ENCODE results near the gene TMEM117.
A peak's percentile ranks its signal among the peaks of the same experiment; 100 is the strongest.
"Not testable (repeated sequence)": the region's sequence is repeated elsewhere in the genome, so short reads cannot be mapped to it uniquely, and the experiment has no call there.

Gene TMEM117

DNA sequence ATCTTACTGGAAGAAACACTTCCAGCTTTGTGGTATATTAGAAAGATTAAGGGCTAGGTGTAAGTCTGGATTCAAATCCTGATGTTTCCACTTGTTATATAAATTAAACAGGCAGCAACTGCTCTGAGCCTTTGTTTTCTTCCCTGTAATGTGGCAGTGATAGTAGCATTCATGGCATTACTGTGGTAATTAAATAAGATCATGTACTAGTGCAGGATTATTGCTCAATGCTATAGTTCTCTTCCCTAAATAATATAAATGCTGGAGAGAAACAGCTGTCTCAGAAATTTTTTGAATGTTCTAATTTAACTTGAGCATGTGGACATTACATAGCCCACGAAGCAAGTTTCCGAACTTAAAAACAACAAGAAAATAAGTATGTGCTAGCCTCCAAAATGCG, 5.4 kb downstream of the TMEM117 start:
- no peak for DNase-seq

DNA sequence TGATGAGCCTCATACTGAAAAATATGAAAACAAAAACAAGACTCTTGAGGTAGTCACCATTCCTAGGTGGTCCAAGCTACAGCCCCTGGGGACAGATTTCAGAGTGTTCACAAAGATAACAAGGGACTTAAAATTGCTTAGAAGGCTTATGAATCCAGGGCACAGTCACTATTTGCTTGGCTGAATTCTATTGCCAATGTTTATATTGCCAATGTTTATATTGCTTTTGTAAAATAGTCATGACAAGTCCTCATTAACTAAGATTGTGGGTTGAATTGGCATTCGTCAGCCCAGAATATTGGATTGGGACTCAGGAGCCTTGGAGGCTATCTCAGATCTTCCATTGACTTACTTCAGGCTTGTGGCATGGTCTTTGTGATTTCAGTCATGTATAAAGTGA, 6.4 kb downstream of the TMEM117 start:
- no peak for DNase-seq

DNA sequence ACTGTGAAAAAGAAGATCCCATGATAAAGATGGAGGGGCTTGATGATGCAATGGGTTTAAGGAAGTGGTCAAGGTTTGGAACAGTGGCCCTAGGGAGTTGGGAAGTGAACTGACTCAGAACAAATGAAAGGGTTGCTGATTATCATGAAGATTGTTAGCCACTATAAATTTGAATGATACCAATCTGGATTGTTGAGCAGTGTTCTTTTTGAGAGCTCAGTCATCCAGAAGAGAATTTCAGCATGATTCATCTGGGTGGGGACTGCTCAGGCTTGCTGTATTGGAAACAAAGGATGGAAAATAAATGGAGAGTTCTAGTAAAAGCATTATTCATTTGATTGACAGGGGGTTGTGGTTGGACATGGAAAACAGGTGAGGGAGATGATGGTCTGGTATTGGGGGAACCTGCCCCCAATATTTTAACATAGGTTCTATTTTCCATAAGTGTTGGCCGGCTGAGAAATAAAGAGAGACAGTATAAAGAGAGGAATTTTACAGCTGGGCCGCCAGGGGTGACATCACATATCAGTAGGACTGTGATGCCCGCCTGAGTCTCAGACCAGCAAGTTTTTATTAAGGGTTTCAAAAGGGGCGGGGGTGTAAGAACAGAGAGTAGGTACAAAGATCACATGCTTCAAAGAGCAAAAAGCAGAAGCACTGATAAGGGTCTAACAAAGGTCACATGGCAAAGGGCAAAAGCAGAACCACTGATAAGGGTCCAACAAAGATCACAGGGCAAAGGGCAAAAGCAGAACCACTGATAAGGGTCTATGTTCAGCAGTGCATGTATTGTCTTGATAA, 11.7 kb downstream of the TMEM117 start:
- DNase-seq: not testable (repeated sequence)

DNA sequence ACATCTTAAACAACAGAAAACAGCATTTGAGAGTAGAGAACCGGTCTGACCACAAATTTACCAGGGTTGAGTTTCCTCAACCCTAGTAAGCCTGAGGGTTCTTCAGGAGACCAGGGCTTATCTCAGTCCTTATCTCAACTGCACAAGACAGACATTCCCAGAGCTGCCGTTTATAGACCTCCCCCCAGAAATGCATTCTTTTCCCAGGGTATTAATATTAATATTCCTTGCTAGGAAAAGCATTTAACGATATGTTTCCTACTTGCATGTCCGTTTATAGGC, 12.3 kb downstream of the TMEM117 start:
- no peak for DNase-seq

DNA sequence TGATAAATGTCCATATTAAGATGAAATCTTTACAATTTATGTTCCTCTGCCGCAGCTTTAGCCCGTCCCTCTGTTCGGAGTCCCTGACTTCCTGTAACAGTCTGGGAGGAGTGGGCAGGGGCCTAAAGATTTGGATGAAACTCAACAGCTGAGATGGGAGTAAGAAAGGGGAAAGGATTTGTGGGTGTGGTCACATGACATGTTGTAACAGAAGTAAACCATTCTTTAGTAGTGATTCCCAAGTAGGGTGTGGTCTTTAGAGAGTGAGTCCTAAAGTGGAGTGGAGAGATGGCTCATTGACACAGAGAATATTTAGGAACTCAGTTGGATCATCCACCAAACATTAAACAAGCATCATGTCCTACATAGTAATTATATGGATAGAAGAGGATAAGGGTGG, 12.9 kb downstream of the TMEM117 start:
- no peak for DNase-seq

DNA sequence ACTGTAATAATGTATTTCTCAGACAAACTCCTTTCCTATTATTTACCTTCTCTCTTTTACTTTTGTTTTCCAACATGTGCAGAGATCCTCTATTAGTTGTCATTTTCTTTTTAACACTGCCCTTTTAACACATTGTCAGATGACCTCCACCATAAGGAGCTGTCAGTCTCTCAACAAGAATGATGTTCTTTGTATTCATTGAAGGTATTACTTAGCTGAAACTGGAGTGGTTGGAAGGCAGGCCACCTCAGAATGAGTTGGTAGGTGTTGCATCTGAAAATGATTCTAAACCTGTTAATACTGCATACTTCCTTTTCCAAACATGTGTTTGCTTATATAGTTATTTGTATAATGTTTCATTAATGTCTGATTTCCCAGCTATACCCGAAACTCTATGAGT, 16.9 kb downstream of the TMEM117 start:
- no peak for DNase-seq

DNA sequence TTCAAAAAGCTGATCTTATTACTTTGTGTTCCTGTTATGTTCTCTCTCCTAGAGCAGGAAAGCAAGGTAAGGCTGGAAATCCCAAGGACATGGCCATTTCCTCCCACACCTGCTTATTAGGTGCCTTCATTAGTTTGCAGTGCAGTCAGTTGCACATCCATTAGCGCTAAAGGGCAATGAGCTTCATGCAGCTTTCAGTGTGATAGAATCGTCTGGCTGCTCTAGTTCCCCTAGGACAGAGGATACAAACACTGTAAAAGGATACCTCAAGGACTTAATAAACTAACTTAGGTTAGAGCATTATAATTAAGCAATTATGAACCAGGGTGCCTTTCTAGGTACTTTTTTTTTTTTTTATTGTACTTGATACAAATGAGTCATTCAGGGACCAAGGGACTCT, 21.1 kb downstream of the TMEM117 start:
- DNase-seq: no peak

DNA sequence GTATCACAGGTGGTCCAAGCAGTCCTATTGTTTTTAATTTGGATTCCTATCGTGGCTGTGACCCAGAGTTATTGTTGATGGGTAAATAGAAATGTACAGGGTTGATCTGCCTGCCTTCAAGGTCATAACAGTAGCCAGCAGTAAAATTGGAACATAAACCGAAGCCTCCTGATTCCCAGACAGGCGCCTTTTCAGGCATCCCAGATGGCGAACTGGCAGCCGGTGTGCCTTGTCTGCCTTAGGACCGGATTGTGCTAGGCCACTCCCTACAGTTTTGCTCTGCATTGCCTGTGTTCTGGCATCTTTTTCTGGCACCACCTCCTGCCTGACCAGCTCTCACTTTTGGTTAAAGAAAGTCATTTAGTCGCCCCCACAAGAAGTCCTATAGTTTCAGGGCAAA, 22.2 kb downstream of the TMEM117 start:
- no peak for DNase-seq

DNA sequence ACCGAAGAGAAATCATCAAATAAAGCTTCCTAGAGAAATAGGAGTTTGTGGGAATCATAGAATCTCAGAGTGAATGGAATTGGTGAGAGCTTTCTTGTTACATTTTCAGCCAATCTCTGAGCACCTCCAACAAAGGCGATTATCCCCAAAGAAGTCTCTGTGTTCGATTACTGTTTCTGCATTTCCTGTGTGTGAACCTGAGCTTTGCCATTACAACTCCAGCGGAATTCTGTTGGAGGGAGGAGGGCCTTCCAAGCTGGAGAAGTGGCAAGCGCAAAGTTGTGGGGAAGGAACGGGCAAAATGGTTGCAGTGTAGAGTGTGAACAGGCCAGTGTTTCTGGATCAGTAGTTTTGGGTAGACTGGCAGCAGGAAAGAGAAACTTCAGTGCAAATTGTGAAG, 23.1 kb downstream of the TMEM117 start:
- no peak for DNase-seq

DNA sequence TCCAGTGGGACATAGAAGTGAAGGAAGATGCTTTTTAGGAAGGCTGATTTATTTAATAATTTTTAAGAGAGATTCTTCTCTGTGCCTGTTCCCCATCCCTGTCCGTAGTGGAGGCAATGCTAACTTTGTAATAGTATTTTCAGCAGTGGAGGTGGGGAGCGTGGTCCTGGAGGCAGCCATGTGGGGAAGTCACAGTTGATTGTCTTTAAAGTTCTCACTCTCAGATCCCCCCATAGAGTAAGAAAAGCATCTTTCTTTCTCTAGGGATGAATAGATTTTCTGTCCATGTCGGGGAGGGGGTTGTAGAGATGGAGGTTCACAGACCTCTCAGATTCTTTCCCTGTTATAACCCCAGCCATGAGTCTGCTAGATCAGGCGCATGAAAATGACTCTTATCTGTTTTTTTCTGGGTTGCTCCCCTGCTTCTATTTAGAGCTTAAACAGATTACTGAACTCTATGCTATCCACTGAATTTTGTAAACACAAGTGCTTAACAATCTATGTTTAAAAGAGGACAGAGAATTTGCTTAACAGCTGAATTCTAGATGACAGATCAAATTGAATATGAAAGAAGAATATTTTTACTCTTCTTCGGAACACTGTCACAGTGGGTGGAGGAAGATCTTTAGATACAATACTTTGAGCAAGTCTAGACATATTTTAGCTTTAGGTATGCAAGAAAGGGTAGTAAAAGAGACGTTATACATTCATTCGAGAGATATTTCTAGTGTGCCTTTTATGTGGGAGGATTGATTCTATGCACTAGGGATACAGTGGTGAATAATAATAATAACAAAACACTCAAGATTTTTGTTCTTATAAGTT, 25.3 kb downstream of the TMEM117 start:
- no peak for DNase-seq

DNA sequence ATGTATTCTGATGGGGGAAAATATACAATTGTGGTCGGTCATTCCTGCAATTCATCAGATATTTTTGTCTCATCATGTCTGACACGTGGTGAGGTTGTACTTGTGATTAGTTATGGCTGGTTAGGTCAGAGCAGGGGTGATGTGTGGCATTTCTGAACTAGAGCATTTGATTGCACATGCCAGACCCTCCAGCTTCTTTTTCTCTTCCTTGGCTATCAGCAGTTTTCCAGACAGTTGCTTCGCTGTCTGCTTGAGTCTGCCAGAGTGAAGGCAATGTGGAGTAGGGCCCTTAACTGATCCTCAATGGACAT, 25.9 kb downstream of the TMEM117 start:
- no peak for DNase-seq

DNA sequence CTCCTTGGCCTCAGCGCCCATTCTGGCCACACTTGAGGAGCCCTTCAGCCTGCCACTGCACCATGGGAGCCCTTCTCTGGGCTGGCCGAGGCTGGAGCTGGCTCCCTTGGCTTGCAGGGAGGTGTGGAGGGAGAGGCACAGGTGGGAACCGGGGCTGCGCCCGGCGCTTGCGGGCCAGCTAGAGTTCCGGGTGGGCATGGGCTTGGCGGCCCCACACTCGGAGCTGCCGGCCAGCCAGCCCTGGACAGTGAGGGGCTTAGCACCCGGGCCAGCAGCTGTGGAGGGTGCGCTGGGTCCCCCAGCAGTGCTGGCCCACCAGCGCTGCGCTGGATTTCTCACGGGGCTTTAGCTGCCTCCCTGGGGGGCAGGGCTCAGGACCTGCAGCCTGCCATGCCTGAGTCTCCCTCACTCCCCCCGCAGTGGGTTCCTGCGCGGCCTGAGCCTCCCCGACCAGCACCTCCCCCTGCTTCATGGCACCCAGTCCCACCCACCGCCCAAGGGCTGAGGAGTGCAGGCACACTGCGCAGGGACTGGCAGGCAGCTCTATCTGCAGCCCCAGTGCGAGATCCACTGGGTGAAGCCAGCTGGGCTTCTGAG, 28.0 kb downstream of the TMEM117 start:
- no peak for DNase-seq

DNA sequence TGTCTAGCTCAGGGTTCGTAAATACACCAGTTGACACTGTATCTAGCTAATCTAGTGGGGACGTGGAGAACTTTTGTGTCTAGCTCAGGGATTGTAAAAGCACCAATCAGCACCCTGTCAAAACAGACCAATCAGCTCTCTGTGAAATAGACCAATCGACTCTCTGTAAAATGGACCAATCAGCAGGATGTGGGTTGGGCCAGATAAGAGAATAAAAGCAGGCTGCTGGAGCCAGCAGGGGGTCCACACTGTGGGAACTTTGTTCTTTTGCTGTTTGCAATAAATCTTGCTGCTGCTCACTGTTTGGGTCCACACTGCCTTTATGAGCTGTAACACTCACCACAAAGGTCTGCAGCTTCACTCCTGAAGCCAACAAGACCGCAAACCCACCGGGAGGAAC, 28.7 kb downstream of the TMEM117 start:
- not testable (repeated sequence) for DNase-seq

DNA sequence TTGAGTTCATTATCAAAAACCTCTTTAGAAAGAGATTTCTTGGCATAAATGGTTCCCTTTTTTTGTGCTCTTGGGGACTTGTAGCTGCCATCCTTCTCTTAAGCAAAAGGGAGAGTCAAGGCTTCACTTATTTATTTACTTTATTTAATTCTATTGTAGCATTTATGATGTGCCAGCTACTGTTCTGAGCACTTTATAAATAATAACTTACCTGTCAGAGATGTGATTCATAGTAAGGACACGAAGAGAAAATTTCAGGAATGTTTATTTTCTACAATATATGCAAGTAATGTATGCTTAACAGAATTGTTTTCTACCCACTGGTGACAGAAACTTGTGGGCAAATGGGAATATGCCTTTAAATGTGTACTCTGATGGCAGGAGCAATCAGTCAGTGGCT, 33.3 kb downstream of the TMEM117 start:
- DNase-seq: no peak

DNA sequence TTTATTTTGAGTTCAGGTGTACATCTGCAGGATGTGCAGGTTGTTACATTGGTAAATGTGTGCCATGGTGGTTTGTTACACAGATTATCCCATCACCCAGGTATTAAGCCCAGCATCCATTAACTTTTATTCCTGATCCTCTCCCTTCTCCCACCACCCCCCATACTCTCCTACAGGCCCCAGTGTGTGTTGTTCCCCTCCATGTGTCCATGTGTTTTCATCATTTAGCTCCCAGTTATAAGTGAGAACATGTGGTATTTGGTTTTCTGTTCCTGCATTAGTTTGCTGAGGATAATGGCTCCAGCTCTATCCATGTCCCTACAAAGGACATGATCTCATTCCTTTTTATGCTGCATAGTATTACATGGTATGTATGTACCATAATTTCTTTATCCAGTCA, 33.9 kb downstream of the TMEM117 start:
- DNase-seq: not testable (repeated sequence)

DNA sequence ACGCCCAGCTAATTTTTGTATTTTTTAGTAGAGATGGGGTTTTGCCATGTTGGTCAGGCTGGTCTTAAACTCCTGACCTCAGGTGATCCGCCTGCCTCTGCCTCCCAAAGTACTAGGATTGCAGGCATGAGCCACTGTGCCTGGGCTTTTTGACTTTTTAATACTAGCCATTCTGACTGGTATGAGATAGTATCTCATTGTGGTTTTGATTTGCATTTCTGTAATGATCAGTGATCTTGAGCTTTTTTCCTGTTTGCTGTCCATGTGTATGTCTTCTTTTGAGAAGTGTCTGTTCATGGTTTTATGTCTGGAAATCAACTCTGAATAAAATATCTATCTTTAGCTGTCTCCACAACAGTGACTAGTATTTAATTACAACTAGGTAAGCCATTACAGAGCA, 35.4 kb downstream of the TMEM117 start:
- not testable (repeated sequence) for DNase-seq

DNA sequence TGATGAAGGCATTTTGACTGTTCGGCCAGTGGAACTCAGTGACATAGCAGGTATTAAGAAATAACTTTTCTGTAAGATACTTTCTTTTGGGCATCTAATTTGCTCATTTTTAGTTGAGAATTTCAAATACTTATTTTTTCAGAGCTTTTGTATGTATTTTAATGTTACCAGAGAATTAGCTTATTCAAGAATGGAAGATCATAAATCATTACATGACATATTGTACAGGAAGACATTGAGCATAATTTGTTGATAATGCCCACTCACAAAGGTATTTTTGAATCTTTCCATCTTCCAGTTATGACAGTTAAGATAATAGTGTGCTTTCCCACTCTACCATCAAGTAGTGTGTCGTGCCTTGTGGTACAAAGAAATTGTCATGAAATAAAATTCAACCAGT, 36.5 kb downstream of the TMEM117 start:
- DNase-seq: no peak

DNA sequence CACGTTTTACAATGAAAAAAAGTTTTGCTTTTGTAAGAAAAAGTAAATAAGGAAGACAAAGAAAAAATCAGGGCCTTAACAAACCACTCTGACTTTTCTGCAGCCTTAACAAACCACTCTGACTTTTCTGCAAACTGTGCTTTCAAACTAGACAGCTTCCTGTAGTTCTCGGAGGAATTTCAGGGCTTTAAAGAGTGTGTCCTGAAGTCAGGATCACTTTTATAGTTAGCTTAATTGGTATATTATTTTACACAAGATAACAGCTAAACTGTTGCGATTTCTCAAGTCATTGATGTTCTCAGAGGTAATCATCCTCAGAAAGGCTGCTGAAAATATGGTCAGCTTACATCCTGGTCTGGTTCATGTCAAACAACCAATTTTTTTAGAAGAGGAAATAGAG, 42.2 kb downstream of the TMEM117 start:
- DNase-seq: no peak

DNA sequence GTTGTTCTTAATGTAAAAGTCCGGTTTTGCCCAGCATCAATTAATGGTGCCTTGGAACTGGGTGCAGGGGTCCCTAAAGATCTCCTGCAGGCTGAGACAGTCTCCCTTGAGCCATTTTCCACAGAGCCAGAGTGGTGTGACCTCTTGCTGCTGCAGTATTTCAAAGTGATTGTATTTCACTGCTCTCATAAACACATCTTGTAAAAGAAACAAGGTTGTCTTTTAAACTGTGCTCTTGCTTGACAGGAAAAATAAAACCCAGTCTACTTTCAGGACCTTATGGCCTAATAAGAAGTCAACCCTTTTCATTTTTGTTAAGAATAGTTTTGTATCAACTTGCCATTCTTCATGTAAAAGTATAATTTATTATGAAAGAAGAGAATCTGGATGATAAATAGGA, 44.7 kb downstream of the TMEM117 start:
- no peak for DNase-seq

DNA sequence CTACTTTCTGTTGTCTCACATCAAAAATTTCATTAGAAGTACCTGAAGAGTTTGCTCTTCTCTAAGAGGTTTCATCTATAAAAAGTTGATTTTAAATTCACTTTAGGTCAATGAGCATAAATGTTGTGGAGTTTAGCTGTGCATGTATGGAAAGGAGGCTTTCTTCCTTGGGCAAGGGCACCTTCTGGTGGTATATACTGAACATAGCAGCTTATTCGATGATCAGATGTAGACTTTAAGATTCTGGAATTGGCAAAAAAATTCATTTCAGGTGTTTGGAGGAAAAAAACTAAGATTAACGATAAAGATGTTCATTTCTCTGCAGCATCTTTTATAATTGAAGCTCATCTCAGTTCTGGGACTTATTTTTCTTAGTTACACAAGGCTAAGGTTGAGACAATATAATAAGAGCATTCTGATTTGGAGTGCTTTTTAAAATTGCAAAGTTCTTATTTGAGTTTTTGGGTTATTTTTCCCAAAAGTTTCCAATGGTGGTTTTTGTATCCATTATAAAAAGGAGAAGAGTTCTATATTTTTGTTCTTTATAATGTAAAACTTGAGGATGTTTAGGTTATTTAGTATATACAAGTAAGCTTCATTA, 46.8 kb downstream of the TMEM117 start:
- DNase-seq: peak; percentile 30 to 63

DNA sequence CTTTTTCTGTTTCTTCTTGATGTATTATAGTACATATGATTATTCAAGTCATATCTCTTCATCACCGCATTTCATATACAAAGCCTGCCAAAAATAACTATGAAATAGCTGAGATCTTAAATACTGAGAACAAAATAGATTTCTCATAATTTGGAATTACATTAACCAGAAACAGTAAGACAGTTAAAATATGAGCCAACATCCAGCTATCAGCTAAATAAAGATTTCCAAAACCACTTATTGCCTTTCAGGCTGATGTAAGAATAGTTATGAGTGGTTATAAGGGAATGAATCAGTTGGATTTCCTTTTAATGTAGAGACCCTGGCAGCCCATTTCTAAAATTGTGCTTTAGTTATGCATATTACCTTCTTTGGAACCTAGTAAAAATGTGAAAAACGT, 47.4 kb downstream of the TMEM117 start:
- DNase-seq: no peak

DNA sequence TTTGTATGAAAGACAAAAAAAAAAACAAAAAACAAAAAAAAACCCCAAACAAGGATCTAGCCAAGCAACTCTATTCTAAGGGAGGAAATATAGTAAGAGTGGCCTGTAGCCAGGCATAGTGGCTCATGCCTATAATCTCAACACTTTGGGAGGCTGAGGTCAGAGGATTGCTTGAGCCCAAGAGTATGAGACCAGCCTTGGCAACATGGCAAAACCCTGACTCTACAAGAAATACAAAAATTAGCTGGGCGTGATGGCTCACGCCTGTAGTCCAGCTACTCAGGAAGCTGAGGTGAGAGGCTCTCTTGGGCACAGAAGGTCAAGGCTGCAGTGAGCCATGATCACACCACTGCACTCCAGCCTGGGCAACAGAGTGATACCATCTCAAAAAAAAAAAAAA, 47.9 kb downstream of the TMEM117 start:
- DNase-seq: no peak

DNA sequence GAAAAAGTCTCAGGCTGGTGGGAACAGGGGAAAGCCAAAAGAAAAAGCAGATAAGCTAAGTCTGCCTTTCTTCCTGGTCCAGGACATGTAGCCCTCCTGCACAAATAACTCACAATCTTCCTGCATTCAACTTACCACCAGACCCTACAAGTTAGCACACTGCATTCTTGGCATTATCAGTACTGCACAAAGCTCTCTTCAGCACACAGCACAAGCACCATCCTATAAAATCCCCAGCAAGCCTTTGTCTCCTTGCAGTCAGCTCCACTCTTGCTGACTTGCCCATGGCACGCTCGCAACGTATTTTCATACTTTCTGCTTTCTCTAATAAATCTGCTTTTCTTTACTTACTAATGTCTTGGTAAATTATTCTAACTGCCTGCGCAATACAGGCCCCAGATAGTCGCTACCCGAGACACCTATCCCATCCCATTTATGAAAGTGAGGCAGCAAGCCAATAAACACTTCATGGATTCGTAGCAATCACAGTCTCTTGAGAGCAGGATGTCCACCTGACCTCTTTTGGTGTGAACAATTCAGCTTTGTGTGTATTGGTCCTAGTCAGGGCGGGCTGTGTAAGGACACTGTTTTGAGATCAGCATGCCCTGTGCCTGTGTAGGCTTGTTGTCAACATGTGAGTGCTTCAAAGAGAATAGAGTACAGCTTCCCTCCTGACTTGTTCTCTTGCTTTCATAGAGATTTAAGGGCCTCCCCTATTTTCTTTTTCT, 49.0 kb downstream of the TMEM117 start:
- DNase-seq: no peak
